ENCODE data around the gene PRR14L. TPM values are rescaled to one million over a fixed set of nuclear protein-coding genes. Genes with fewer than 3 reads are reported as not detected.
"Not testable (repeated sequence)": the region's sequence is repeated elsewhere in the genome, so short reads cannot be mapped to it uniquely, and the experiment has no call there.

Gene PRR14L
- total RNA-seq, 2 donors from 2014 or later, result 12.8 to 13.7 TPM

- H3K9me3 ChIP-seq, result no peaks in the 10 kb centered on the region
- no peaks in the 10 kb centered on the region for H3K27me3 ChIP-seq
- peaks cover 0 to 20% of the 10 kb centered on the region in 2 donors for H3K4me1 ChIP-seq
- DNase-seq (ENCODE audit: low spot score), result no peak
- peak overlapping the region; percentile 32 to 65 for H3K27ac ChIP-seq
- no peak for TF ChIP-seq CTCF (IDR thresholded peaks at IDR 0.05)
- H3K36me3 ChIP-seq, result no peaks in the 10 kb centered on the region
- H3K4me3 ChIP-seq, result peak overlapping the region; percentile 74 to 80
Observed at GRCh38 chr22:31662668-31663037, 87.3 kb downstream of the PRR14L start.

GRCh38 chr22:31661851-31662667 lies 87.9 kb downstream of the PRR14L start, which contains the start of gene PISD:
Gene PISD (minus strand): TSS chr22:31662215. CDS start chr22:31662208, 7 bp downstream.
- Histone ChIP-seq H3K27ac (peak within 1 kb of the TSS; percentile 32 to 65), H3K27me3 (no peaks in the 10 kb centered on the region), H3K4me3 (peak within 1 kb of the TSS; percentile 74 to 80), H3K4me1 (peaks cover 0 to 20% of the 10 kb centered on the region in 2 donors), H3K9me3 (no peaks in the 10 kb centered on the region), H3K36me3 (no peaks in the 10 kb centered on the region)
- peak; percentile 96 for DNase-seq (ENCODE audit: low spot score)
- no peak for TF ChIP-seq CTCF (IDR thresholded peaks at IDR 0.05)

DNA sequence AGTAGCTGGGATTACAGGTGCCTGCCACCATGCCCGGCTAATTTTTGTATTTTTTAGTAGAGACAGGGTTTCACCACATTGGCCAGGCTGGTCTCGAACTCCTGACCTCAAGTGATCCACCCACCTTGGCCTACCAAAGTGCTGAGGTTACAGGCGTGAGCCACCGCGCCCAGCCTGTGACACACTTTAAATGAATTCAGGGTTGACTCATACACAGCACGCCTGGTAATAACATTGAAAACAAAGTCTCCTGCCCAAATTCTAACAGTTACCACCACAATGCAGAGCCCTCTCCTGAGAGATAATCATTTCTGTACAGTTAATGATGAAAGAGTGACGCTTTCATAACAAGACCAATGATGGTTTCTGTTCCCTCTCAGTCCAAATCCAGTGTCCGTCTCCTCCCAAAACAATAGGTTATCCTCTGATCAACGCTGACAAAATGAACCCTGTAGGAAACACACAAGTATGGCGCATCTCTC lies 89.0 kb downstream of the PRR14L start:
- not testable (repeated sequence) for H3K27me3 ChIP-seq; H3K9me3 ChIP-seq; DNase-seq (ENCODE audit: low spot score); H3K27ac ChIP-seq; H3K36me3 ChIP-seq
- Histone ChIP-seq H3K4me3 (peak overlapping the region; percentile 74 to 80), H3K4me1 (peaks cover 0 to 20% of the 10 kb centered on the region in 2 donors)

DNA sequence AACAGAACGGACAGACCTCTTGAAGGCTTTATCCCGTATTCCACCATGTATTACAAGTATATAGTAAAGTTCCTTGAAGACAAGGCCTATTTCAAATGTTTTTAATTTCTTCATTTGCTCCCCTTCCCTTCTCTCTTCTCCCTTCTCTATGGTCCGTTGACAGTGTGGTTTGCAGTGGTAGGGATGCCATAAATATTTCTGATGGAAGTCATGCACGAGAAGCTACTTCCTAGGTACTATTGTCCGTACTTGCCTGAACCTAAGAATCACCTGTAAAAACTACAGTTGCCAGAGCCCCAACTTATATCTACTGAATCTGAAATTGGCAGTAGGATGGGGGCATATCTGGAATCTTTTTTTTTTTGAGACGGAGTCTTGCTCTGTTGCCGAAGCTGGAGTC lies 90.7 kb downstream of the PRR14L start:
- Histone ChIP-seq H3K9me3 (no peaks in the 10 kb centered on the region), H3K4me1 (peaks cover 0 to 20% of the 10 kb centered on the region in 2 donors), H3K36me3 (no peaks in the 10 kb centered on the region), H3K27ac (no peak overlapping the region), H3K27me3 (no peaks in the 10 kb centered on the region), H3K4me3 (no peak overlapping the region)
- DNase-seq (ENCODE audit: low spot score), result no peak
- no peak for TF ChIP-seq CTCF (IDR thresholded peaks at IDR 0.05)

- Histone ChIP-seq H3K27me3 (no peaks in the 10 kb centered on the region), H3K4me3 (no peak overlapping the region), H3K27ac (no peak overlapping the region), H3K4me1 (no peaks in the 10 kb centered on the region), H3K36me3 (peaks cover 4% of the 10 kb centered on the region), H3K9me3 (no peaks in the 10 kb centered on the region)
- DNase-seq (ENCODE audit: low spot score), result no peak
- TF ChIP-seq CTCF (IDR thresholded peaks at IDR 0.05), result no peak
Observed at GRCh38 chr22:31654408-31654807, 95.5 kb downstream of the PRR14L start.

DNA sequence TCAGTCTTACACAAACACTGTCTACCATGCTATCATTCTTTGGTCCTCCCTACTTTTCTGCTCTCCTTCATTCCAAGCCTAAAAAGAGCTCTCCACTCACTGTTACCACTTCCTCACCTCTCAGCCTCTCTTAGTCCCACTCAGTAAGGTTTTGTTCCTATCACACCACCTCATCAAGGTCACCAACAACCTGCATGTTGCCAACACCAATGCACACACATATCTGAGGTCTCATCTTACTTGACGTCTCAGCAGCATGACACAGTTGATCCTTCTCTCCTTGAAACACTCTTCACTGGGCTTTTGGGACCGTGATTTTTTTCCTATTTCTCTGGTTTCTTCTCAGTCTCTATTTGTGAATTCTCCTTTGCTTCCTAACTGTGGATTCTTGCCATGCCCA lies 96.0 kb downstream of the PRR14L start:
- Histone ChIP-seq H3K27me3 (no peaks in the 10 kb centered on the region), H3K4me1 (no peaks in the 10 kb centered on the region), H3K36me3 (peaks cover 8% of the 10 kb centered on the region), H3K4me3 (no peak overlapping the region), H3K9me3 (no peaks in the 10 kb centered on the region), H3K27ac (no peak overlapping the region)
- no peak for DNase-seq (ENCODE audit: low spot score)
- no peak for TF ChIP-seq CTCF (IDR thresholded peaks at IDR 0.05)
